ENCODE results near the gene M1AP.
"Not testable (repeated sequence)": the region's sequence is repeated elsewhere in the genome, so short reads cannot be mapped to it uniquely, and the experiment has no call there.

The M1AP gene

DNA sequence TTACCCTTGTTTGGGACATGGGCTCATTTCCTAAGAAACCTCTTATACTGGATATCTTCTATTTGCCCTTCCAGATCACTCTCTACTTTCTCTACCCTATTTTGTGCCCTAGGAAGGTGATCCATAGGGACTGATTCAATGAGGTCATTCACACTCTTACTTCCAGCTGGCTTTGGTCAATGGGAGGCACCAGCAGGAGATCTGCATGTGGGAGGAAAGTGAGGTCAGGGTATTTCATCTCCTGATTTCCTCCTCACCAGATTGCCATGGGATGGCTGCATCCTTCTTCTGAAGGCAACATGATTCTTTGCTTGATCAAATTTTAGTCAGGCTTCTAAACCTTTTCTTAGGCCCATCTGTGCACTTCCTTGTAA lies 15.2 kb downstream of the M1AP start:
- TF ChIP-seq, protein P1, sequence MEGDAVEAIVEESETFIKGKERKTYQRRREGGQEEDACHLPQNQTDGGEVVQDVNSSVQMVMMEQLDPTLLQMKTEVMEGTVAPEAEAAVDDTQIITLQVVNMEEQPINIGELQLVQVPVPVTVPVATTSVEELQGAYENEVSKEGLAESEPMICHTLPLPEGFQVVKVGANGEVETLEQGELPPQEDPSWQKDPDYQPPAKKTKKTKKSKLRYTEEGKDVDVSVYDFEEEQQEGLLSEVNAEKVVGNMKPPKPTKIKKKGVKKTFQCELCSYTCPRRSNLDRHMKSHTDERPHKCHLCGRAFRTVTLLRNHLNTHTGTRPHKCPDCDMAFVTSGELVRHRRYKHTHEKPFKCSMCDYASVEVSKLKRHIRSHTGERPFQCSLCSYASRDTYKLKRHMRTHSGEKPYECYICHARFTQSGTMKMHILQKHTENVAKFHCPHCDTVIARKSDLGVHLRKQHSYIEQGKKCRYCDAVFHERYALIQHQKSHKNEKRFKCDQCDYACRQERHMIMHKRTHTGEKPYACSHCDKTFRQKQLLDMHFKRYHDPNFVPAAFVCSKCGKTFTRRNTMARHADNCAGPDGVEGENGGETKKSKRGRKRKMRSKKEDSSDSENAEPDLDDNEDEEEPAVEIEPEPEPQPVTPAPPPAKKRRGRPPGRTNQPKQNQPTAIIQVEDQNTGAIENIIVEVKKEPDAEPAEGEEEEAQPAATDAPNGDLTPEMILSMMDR (IDR thresholded peaks at IDR 0.05; ENCODE audit: low read depth, low read length): no peak
- no peak for DNase-seq (ENCODE audit: extremely low read depth, low read depth)

DNA sequence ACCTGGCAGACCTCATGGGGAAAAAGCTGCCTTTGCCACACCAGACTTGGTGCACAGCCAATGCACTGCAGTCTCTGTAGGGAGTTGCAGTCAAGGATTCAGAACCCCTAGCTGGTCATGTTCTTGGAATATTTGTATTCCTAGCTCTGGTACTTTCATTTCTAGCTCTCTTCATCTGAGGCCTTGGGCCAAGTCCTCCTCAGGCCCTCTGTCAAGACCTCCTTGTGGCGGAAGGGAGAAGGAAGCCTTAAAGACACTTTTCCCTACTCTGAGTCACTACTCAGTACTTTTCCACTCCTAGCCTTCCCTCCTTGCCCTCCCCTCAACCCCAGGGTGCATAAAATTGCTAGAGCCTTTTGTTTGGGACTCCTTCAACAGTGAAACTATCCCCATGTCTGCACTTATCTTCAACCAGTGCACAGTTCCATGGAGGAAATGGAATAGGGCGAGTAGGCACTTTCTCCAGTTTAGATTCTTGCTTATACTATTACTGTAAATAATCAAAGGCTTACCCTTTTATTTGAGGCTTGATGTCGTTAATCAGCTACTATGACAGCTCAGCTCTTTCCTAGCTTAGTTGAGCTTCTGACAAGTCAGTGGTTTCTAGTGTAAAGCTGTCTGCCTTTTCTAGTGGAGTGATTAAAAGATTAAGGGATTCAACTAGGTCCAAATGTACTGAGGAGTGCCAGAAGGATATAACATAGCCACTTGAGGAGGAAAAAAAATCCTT lies 15.8 kb downstream of the M1AP start:
- TF ChIP-seq, protein P1 (IDR thresholded peaks at IDR 0.05; ENCODE audit: low read depth, low read length): no peak
- DNase-seq (ENCODE audit: extremely low read depth, low read depth): no peak

DNA sequence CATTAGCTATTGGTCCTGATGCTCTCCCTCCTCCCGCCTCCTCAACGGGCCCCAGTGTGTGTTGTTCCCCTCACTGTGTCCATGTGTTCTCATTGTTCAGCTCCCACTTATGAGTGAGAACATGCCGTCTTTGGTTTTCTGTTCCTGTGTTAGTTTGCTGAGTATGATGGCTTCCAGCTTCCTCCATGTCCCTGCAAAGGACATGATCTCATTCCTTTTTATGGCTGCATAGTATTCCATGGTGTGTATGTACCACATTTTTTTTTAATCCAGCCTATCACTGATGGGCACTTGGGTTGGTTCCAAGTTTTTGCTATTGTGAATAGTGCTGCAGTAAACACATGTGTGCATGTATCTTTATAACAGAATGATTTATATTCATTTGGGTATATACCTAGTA lies 17.7 kb downstream of the M1AP start:
- not testable (repeated sequence) for DNase-seq (ENCODE audit: extremely low read depth, low read depth)

DNA sequence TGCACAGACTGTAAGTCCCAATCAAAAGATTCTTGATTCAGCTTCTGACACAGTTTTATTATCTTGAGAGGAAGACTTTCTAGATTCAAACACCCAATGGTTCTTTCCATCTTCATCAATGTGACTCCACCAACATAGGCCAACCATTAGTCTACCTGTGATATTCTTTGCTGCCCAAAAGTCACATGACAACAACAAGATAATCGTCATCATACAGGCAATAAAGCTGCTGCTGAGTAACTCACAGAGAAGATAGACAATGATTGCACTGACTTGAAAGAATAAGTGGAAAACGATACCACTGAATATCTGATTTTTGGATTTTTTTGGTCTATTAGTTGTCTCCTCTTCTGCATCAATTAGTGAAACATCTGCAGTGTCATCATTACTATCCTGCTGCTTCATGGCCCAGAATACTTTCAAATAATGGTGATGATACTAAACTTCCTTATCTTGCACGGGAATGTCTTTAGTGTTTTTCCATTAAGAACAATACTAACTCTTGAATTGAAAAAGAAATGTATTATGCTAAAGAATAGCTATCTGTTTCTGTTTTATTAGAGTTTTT lies 19.5 kb downstream of the M1AP start:
- TF ChIP-seq, protein P1 (IDR thresholded peaks at IDR 0.05; ENCODE audit: low read depth, low read length): no peak
- no peak for DNase-seq (ENCODE audit: extremely low read depth, low read depth)

DNA sequence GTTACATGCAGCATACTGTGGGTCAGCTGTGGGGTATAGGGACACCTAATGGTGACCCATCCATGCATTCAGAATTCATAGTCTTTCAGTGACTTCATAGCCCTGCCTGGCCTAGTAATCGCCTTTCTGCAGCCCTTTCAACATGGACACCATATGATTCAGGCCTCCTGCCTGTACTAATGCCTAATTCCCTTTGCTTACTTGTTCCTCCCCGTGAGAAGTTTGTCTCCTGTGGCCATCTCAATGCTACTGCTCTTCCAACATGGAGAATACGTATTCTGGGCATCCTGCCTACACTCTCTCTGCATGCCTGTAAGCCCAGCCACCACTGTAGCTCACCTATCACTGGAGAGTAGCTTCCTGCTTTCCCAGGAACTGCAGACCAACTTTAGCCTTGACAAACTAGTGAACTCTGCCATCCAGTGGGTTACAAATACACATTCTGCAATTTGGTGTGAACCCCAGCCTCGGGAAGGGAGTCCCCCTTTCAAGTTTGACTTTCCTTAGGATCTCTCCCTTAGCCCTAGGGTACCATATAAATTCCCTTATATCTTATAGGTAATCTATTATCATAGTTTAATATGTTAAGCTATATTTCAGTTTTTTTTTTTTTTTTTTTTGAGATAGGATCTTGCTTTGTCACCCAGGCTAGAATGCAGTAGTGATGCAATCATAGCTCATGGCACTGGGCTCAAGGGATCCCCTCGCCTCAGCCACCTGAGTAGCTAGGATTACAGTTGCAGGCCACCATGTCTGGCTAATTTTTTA lies 22.3 kb downstream of the M1AP start:
- DNase-seq (ENCODE audit: extremely low read depth, low read depth): no peak
- TF ChIP-seq, protein P1 (IDR thresholded peaks at IDR 0.05; ENCODE audit: low read depth, low read length): no peak

DNA sequence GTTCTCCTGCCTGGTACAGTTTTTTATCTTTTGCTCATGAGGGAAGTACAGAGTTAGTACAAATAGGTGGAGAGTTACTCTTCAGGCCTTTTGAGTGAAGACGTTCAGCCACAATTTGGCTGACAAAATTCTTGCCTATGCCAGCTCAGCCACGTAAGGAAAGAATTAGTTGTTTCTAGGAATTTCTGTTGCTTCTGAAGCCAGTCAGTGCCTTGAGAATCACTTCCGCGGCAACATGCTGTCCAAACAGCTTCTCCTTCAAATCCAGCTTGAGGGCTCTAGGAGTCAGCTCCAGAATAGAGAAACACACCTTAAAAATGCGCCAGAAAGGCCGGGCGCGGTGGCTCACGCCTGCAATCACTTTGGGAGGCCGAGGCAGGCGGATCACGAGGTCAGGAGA lies 27.5 kb downstream of the M1AP start:
- TF ChIP-seq, protein P1 (IDR thresholded peaks at IDR 0.05; ENCODE audit: low read depth, low read length): no peak
- no peak for DNase-seq (ENCODE audit: extremely low read depth, low read depth)

DNA sequence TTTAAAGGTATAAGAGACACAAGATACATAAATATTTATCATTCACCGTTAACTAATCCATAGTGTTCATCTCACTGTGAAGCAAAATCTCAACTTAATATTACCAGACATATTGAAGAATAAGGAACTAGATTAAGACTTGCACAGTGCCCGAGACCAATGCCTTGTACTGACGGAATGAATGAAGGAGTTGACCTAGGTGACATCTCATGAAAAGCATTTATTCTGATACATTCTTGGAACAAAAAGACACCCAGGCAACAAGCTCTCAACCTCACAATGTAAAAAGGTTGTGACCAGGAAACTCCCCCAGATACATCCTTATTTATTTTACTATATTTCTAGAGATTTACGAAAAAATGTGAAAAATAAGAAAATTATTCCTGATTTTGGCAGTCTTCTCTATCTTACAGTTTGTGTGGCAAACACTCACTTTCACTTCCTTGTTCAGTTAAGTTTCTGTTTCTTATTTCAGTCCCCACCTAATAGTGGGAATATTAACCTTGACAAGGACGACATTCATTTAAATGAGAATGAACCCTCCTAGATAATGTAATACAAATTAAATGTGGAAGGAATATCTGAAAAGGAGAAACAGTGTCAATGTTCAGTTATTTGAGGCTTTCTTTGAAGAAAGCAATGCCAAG lies 28.4 kb downstream of the M1AP start:
- TF ChIP-seq, protein P1 (IDR thresholded peaks at IDR 0.05; ENCODE audit: low read depth, low read length): no peak
- DNase-seq (ENCODE audit: extremely low read depth, low read depth): no peak

All from AG09319 (cell line).